Measurements from ENCODE around the gene ADAM33.

The ADAM33 gene

GRCh38 chr20:3681931-3682781 is at the start of gene ADAM33:
TSS of gene ADAM33 (minus strand) at chr20:3682010. CDS start at chr20:3682004, 6 bp downstream.
- DNase-seq = no peak

- no peak for DNase-seq
These were observed 49.2 kb upstream of the ADAM33 start for GRCh38 chr20:3730803-3731672.

GRCh38 chr20:3729811-3730540 is 48.2 kb upstream of the ADAM33 start:
- no peak for DNase-seq

GRCh38 chr20:3729378-3729777 is 47.6 kb upstream of the ADAM33 start:
- DNase-seq = no peak

- DNase-seq = no peak
These were observed 47.1 kb upstream of the ADAM33 start for GRCh38 chr20:3728876-3729275.

- no peak for DNase-seq
These were observed 46.5 kb upstream of the ADAM33 start for GRCh38 chr20:3728354-3728753.

- DNase-seq = no peak
These were observed 45.7 kb upstream of the ADAM33 start for GRCh38 chr20:3727401-3728021.

GRCh38 chr20:3724356-3724755 is 42.5 kb upstream of the ADAM33 start:
- DNase-seq = no peak

- DNase-seq = no peak
These were observed 41.5 kb upstream of the ADAM33 start for GRCh38 chr20:3723284-3723683.

- no peak for DNase-seq
These were observed 40.1 kb upstream of the ADAM33 start for GRCh38 chr20:3721912-3722311.

GRCh38 chr20:3720626-3721025 is 38.8 kb upstream of the ADAM33 start:
- no peak for DNase-seq

GRCh38 chr20:3720068-3720467 is 38.3 kb upstream of the ADAM33 start:
- no peak for DNase-seq

- DNase-seq = no peak
These were observed 37.2 kb upstream of the ADAM33 start for GRCh38 chr20:3719046-3719445.

- DNase-seq = no peak
These were observed 34.5 kb upstream of the ADAM33 start for GRCh38 chr20:3716195-3716834.

GRCh38 chr20:3714092-3714491 is 32.3 kb upstream of the ADAM33 start:
- no peak for DNase-seq

GRCh38 chr20:3712279-3712873 is 30.6 kb upstream of the ADAM33 start, which contains the start of gene SIGLEC1:
TSS of gene SIGLEC1 (minus strand) at chr20:3712600. CDS start at chr20:3707128, 5,472 bp downstream.
- no peak for DNase-seq

- no peak for DNase-seq
These were observed 29.7 kb upstream of the ADAM33 start for GRCh38 chr20:3711484-3711941.

- peak; percentile 60 for DNase-seq
These were observed 29.1 kb upstream of the ADAM33 start for GRCh38 chr20:3710703-3711483.

- no peak for DNase-seq
These were observed 28.2 kb upstream of the ADAM33 start for GRCh38 chr20:3710011-3710466.

GRCh38 chr20:3707508-3707899 is 25.7 kb upstream of the ADAM33 start:
- DNase-seq = no peak

Measured in stimulated activated naive CD4-positive, alpha-beta T cell treated with Interleukin-2 at 50 U/mL for 16 hours (primary cell).